Breast epithelium (tissue), 4 donors: ENCODE results near the gene AKR1B1. TPM values are rescaled to one million over a fixed set of nuclear protein-coding genes. Genes with fewer than 3 reads are reported as not detected.
A peak's percentile ranks its signal among the peaks of the same experiment; 100 is the strongest.

ENCODE experiments used
- DNase-seq, 2 donors: peaks; one replicate each; pipeline ENCODE4 v3.0.0-alpha.2; 2019; ENCODE audit warnings: low spot score in 2 of 2
- H3K27ac ChIP-seq, 2 donors: fragments of 200-600 bp; sonication (generic) in 1 of 2; one replicate each; pipeline ENCODE4 v1.5.1; 2016 to 2019; ENCODE audit warnings: mild to moderate bottlenecking in 1 of 2
- H3K27me3 ChIP-seq, 2 donors: fragments of 200-600 bp; sonication (generic) in 1 of 2; one replicate each; pipeline versions ENCODE4 v1.5.1 to v1.6.0; 2017 to 2019; ENCODE audit warnings: control low read depth in 1 of 2, mild to moderate bottlenecking in 1 of 2
- H3K36me3 ChIP-seq: fragments of 200-600 bp; one replicate; pipeline ENCODE4 v1.5.1; 2019
- H3K4me1 ChIP-seq, 2 donors: fragments of 200-600 bp; sonication (generic); one replicate each; pipeline ENCODE4 v1.5.1; 2016 to 2019; ENCODE audit warnings: control low read depth in 1 of 2
- H3K4me3 ChIP-seq, 3 donors: fragments of 200-600 bp; sonication (generic); 1 replicate in 2 of 3; 2 replicates in 1 of 3; pipeline ENCODE4 v1.5.1; 2016 to 2019; ENCODE audit warnings: mild to moderate bottlenecking in 3 of 3, moderate library complexity in 2 of 3
- H3K9me3 ChIP-seq, 2 donors: fragments of 200-600 bp; sonication (generic) in 1 of 2; one replicate each; pipeline ENCODE4 v1.5.1; 2016 to 2019; ENCODE audit warnings: control low read depth in 1 of 2
- POLR2A ChIP-seq: fragments of 450-650 bp; IDR thresholded peaks from one replicate; pipeline ENCODE4 v1.6.1; 2016; ENCODE audit warnings: antibody characterized with exemption, mild to moderate bottlenecking, moderate library complexity
- POLR2AphosphoS5 ChIP-seq, 3 donors: sonication (generic); formaldehyde crosslinking; IDR thresholded peaks; one replicate each; pipeline ENCODE4 v1.6.1; 2017; ENCODE audit warnings: antibody characterized with exemption in 3 of 3
- intact Hi-C: fragments of 100-400 bp; cut with DNase I; formaldehyde crosslinking; loops from one replicate; pipeline ENCODE4 v1.15.1; 2023; ENCODE audit warnings: low total_unique reads
- total RNA-seq, 3 donors: library from RNA; depleted of rRNA; stranded (reverse); fragments of >200 nt; gene quantifications; one replicate each; pipeline ENCODE4 v1.1.0, GENCODE V29; 2016
- TF ChIP-seq, protein P1 (sequence below), 3 donors: fragments of 450-650 bp; IDR thresholded peaks; one replicate each; pipeline ENCODE4 v1.5.1; 2016 to 2017; ENCODE audit warnings: antibody characterized with exemption in 3 of 3, mild to moderate bottlenecking in 3 of 3, moderate library complexity in 3 of 3

The AKR1B1 gene
- total RNA-seq, 3 donors from 2014 or later: 55.0 to 200 (median 57.4) TPM

DNA sequence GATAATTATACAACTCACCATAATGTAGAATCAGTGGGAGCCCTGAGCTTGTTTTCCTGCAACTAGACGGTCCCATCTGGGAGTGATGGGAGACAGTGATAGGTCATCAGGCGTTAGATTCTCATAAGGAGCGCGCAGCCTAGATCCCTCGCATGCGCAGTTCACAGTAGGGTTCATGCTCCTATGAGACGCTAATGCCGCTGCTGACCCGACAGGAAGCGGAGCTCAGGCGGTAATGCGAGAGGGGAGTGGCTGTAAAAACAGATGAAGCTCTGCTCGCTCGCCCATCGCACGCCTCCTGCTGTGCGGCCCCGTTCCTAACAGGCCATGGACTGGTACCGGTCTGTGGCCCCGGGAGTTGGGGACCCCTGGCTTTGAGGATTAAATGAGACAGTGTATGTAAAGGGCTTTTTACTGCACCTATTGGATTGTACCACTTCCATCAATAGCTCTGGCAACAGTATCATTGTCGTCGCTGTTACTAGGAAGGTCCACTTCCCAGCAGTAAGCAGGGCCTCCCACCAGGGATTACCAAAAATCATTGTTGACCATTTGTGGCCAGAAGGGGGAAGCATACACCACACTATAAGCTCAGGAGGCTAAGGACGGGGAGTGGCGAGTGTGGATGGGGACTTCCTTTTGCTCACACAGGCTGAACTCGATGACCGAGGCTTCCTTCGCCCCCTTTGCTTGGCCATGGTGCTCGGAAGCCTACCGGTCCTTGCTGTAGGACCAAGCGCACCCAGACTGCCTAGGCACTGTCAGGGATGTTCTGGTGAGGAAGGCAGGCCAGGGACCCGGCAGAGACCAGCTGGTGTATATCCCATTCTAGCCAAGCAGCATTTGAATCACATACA is 26.4 kb downstream of the AKR1B1 start:
- Histone ChIP-seq H3K4me1 (no peaks in the 10 kb centered on the region), H3K36me3 (no peaks in the 10 kb centered on the region), H3K27ac (peak overlapping the region; percentile 63 to 87), H3K9me3 (no peaks in the 10 kb centered on the region), H3K27me3 (no peaks in the 10 kb centered on the region), H3K4me3 (peak overlapping the region; percentile 20 to 59 (median 44))
- peak; percentile 68 to 77 for DNase-seq
- intact Hi-C loops: loop anchor here (10.0 kb wide), 1 partner anchor 82 kb away; no protein-coding TSS in a partner anchor
- TF ChIP-seq, protein P1, sequence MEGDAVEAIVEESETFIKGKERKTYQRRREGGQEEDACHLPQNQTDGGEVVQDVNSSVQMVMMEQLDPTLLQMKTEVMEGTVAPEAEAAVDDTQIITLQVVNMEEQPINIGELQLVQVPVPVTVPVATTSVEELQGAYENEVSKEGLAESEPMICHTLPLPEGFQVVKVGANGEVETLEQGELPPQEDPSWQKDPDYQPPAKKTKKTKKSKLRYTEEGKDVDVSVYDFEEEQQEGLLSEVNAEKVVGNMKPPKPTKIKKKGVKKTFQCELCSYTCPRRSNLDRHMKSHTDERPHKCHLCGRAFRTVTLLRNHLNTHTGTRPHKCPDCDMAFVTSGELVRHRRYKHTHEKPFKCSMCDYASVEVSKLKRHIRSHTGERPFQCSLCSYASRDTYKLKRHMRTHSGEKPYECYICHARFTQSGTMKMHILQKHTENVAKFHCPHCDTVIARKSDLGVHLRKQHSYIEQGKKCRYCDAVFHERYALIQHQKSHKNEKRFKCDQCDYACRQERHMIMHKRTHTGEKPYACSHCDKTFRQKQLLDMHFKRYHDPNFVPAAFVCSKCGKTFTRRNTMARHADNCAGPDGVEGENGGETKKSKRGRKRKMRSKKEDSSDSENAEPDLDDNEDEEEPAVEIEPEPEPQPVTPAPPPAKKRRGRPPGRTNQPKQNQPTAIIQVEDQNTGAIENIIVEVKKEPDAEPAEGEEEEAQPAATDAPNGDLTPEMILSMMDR (IDR thresholded peaks at IDR 0.05): peak; percentile 68 to 95 (median 88)
- peak in 1 of 3 donors; percentile 52 for TF ChIP-seq POLR2AphosphoS5 (IDR thresholded peaks at IDR 0.05)
- no peak for TF ChIP-seq POLR2A

DNA sequence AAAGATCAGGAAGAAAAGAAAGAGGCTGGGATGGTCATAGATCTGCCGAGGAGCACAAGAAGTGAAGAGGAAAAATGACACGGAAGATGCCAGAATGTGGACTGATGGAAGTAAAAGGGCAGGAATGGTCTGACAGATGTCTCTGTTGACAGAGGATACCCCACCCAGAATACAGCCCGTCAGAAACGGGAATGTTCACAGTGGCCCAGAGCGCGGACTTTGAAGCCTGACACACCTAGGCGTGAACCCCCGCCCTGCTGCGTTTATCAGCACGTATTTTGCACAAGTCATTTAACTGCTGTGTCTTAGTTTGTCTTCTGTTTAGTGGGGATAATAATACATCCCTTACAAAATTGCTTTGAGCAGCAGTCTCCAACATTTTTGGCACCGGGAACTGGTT is 27.1 kb downstream of the AKR1B1 start:
- no peaks in the 10 kb centered on the region for H3K9me3 ChIP-seq
- DNase-seq: no peak
- intact Hi-C loops: loop anchor here (10.0 kb wide), 1 partner anchor 83 kb away; no protein-coding TSS in a partner anchor
- no peaks in the 10 kb centered on the region for H3K4me1 ChIP-seq
- H3K36me3 ChIP-seq: no peaks in the 10 kb centered on the region
- no peaks in the 10 kb centered on the region for H3K27me3 ChIP-seq
- H3K27ac ChIP-seq: peak overlapping the region; percentile 63 to 87
- TF ChIP-seq POLR2A (no peak), POLR2AphosphoS5 (IDR thresholded peaks at IDR 0.05) (no peak)
- TF ChIP-seq, protein P1 (IDR thresholded peaks at IDR 0.05): no peak
- peak overlapping the region; percentile 20 to 59 (median 44) for H3K4me3 ChIP-seq

DNA sequence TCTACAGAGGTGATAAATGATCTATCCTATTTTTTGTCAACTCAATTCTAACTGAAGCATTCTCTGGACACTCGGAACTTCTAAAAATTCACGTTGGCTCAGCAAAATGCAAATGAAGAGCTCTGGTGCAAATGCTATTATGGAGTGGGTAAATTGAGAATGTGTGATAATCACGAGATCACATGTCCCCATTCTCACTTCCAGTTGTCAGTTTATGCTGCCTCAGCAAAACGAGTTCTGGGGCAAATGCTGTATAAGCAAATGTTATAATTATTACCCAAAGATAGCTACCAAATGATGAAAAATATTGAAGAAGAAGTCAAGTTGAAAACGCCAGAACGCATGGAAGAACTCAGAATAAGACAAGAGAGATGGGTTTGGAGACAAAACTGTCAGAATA is 29.4 kb downstream of the AKR1B1 start:
- Histone ChIP-seq H3K4me1 (no peaks in the 10 kb centered on the region), H3K4me3 (no peak overlapping the region), H3K27me3 (no peaks in the 10 kb centered on the region), H3K36me3 (no peaks in the 10 kb centered on the region), H3K9me3 (no peaks in the 10 kb centered on the region), H3K27ac (no peak overlapping the region)
- no peak for DNase-seq
- no peak for TF ChIP-seq POLR2A
- TF ChIP-seq, protein P1 (IDR thresholded peaks at IDR 0.05): no peak
- no peak for TF ChIP-seq POLR2AphosphoS5 (IDR thresholded peaks at IDR 0.05)
- intact Hi-C loops: no loop called here

DNA sequence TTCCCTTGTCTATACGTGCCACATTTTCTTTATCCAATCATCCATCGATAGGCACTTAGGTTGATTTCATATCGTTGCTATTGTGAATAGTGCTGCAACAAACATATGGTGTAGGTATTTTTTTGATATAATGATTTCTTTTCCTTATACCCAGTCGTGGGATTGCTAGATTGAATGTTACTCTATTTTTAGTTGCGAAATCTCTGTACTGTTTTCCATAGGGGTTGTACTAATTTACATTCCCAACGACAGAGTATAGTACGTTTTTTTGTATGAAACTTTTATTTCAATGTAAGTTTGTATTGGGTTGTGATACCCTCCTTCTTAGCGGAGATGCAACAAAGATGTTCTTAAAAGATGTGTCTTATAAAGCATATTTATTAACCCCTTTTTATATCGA is 30.0 kb downstream of the AKR1B1 start:
- no peak for DNase-seq
- H3K36me3 ChIP-seq: no peaks in the 10 kb centered on the region
- intact Hi-C loops: no loop called here
- no peaks in the 10 kb centered on the region for H3K9me3 ChIP-seq
- H3K4me3 ChIP-seq: no peak overlapping the region
- TF ChIP-seq POLR2AphosphoS5 (IDR thresholded peaks at IDR 0.05) (no peak), POLR2A (no peak)
- TF ChIP-seq, protein P1 (IDR thresholded peaks at IDR 0.05): no peak
- no peaks in the 10 kb centered on the region for H3K4me1 ChIP-seq
- H3K27ac ChIP-seq: no peak overlapping the region
- H3K27me3 ChIP-seq: no peaks in the 10 kb centered on the region

DNA sequence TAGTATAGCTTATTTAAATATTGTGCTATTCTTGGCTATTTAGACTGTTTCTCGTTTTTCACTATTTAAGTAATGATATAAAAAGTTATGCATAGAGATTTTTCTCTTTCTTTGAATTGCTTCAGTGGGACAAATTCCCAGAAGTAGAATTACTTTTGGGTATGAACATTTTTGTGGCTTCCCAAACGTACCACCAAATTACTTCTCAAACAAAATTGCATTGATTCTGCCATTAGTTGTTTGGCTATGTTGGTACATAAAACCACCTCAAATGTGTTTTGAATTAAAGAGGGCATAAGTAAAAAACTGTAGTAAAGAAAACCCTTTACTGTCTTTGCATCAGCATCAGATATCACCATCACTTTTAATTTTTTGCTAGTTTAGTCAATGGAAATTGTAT is 31.0 kb downstream of the AKR1B1 start:
- no peaks in the 10 kb centered on the region for H3K36me3 ChIP-seq
- H3K4me1 ChIP-seq: no peaks in the 10 kb centered on the region
- TF ChIP-seq POLR2A (no peak), POLR2AphosphoS5 (IDR thresholded peaks at IDR 0.05) (no peak)
- TF ChIP-seq, protein P1 (IDR thresholded peaks at IDR 0.05): no peak
- H3K27me3 ChIP-seq: no peaks in the 10 kb centered on the region
- intact Hi-C loops: no loop called here
- no peak overlapping the region for H3K4me3 ChIP-seq
- H3K27ac ChIP-seq: no peak overlapping the region
- H3K9me3 ChIP-seq: no peaks in the 10 kb centered on the region
- no peak for DNase-seq
